Neural cell (in vitro differentiated cells): Measurements from ENCODE around the gene ZNF33A.

ENCODE experiments used
- EZH2 ChIP-seq: fragments of 200-600, 300-800 bp; shearing (Covaris generic), sonication (generic); IDR thresholded peaks from 2 replicates; pipeline ENCODE4 v1.6.1; 2014; ENCODE audit warnings: antibody characterized with exemption, low read length, borderline replicate concordance, mild to moderate bottlenecking; ENCODE audit not compliant: insufficient read depth, poor library complexity, severe bottlenecking
- POLR2AphosphoS5 ChIP-seq: IDR thresholded peaks from 2 replicates; pipeline ENCODE4 v1.6.1; 2012
- RAD21 ChIP-seq: fragments of 450-650 bp; conservative IDR thresholded peaks from 2 replicates; pipeline ENCODE4 v1.6.1; 2014; ENCODE audit warnings: antibody characterized with exemption, mild to moderate bottlenecking, moderate library complexity
- SMC3 ChIP-seq: fragments of 450-650 bp; conservative IDR thresholded peaks from 2 replicates; pipeline ENCODE4 v1.6.1; 2014; ENCODE audit warnings: antibody characterized with exemption, mild to moderate bottlenecking, moderate library complexity; ENCODE audit not compliant: poor library complexity
- TAF1 ChIP-seq: IDR thresholded peaks from 2 replicates; pipeline ENCODE4 v1.6.1; 2012; ENCODE audit warnings: low read depth
- TF ChIP-seq, protein P1 (sequence below): fragments of 450-650 bp; IDR thresholded peaks from 2 replicates; pipeline ENCODE4 v1.5.1; 2014; ENCODE audit warnings: antibody characterized with exemption, mild to moderate bottlenecking, moderate library complexity; ENCODE audit not compliant: poor library complexity, severe bottlenecking
- TF ChIP-seq, protein P2 (sequence below): IDR thresholded peaks from 2 replicates; pipeline ENCODE4 v1.6.1; 2012; ENCODE audit warnings: borderline replicate concordance

DNA sequence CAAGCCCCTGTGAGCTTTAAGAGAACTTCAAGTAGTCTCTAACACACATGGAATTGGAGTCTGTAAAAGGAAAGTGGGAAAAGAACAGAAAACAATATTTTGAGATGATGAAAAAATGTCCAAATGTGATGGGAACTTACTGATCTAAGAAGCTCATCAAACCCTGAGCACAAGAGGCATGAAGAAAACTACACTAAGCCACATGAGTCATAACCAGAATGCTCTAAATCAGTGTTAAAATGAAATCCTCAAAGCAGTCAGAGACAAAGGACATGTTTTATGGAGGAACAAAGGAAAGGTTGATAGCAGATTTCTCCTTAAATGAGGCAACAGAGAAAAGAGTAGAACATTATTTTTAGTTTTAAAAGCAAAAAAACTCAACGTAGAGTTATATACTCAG lies 37.2 kb downstream of the ZNF33A start:
- TF ChIP-seq, protein P1, sequence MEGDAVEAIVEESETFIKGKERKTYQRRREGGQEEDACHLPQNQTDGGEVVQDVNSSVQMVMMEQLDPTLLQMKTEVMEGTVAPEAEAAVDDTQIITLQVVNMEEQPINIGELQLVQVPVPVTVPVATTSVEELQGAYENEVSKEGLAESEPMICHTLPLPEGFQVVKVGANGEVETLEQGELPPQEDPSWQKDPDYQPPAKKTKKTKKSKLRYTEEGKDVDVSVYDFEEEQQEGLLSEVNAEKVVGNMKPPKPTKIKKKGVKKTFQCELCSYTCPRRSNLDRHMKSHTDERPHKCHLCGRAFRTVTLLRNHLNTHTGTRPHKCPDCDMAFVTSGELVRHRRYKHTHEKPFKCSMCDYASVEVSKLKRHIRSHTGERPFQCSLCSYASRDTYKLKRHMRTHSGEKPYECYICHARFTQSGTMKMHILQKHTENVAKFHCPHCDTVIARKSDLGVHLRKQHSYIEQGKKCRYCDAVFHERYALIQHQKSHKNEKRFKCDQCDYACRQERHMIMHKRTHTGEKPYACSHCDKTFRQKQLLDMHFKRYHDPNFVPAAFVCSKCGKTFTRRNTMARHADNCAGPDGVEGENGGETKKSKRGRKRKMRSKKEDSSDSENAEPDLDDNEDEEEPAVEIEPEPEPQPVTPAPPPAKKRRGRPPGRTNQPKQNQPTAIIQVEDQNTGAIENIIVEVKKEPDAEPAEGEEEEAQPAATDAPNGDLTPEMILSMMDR, result no peak
- TF ChIP-seq TAF1 (no peak), POLR2AphosphoS5 (no peak), SMC3 (no peak), EZH2 (no peak), RAD21 (no peak)
- TF ChIP-seq, protein P2, sequence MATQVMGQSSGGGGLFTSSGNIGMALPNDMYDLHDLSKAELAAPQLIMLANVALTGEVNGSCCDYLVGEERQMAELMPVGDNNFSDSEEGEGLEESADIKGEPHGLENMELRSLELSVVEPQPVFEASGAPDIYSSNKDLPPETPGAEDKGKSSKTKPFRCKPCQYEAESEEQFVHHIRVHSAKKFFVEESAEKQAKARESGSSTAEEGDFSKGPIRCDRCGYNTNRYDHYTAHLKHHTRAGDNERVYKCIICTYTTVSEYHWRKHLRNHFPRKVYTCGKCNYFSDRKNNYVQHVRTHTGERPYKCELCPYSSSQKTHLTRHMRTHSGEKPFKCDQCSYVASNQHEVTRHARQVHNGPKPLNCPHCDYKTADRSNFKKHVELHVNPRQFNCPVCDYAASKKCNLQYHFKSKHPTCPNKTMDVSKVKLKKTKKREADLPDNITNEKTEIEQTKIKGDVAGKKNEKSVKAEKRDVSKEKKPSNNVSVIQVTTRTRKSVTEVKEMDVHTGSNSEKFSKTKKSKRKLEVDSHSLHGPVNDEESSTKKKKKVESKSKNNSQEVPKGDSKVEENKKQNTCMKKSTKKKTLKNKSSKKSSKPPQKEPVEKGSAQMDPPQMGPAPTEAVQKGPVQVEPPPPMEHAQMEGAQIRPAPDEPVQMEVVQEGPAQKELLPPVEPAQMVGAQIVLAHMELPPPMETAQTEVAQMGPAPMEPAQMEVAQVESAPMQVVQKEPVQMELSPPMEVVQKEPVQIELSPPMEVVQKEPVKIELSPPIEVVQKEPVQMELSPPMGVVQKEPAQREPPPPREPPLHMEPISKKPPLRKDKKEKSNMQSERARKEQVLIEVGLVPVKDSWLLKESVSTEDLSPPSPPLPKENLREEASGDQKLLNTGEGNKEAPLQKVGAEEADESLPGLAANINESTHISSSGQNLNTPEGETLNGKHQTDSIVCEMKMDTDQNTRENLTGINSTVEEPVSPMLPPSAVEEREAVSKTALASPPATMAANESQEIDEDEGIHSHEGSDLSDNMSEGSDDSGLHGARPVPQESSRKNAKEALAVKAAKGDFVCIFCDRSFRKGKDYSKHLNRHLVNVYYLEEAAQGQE, result no peak
